SK-N-SH (cell line): Measurements from ENCODE around the gene ZNF23. TPM values are rescaled to one million over a fixed set of nuclear protein-coding genes. Genes with fewer than 3 reads are reported as not detected.

Experiments
- CTCF ChIA-PET: fragments of 300-600, 350-600 bp; formaldehyde crosslinking; extraction: SDS; loops from one replicate; lab custom pipeline; 2021; lab: Yijun Ruan, JAX
- POLR2A ChIA-PET: fragments of 350-600 bp; sonication (Branson Sonifier 250); formaldehyde crosslinking; extraction: SDS; loops from one replicate; lab custom pipeline; 2020; ENCODE audit warnings: antibody characterized with exemption, inconsistent platforms; lab: Yijun Ruan, JAX
- DNase-seq: peaks from one replicate; pipeline ENCODE4 v3.0.0; 2012
- H2AFZ ChIP-seq: fragments of 200-600 bp; sonication (generic); 2 replicates; pipeline ENCODE4 v1.8.1; 2016; ENCODE audit warnings: antibody characterized with exemption, mild to moderate bottlenecking, low read depth
- H3F3A ChIP-seq: fragments of 200-600 bp; sonication (generic); replicated peaks from 2 replicates; pipeline ENCODE3; 2016; ENCODE audit warnings: antibody characterized with exemption, mild to moderate bottlenecking; ENCODE audit not compliant: insufficient read depth
- H3K27ac ChIP-seq, 2 experiments: fragments of 200-500 bp in 1 of 2; fragments of 200-600 bp in 1 of 2; sonication (Bioruptor generic) in 1 of 2; sonication (generic), shearing (Covaris generic) in 1 of 2; 2 replicates each; pipeline versions ENCODE4 v1.5.1 to v1.6.1; 2014 to 2016; ENCODE audit warnings: low read depth in 2 of 2, inconsistent platforms in 1 of 2, low read length in 1 of 2, mild to moderate bottlenecking in 1 of 2, mixed read lengths in 1 of 2
- H3K27me3 ChIP-seq: fragments of 200-600 bp; sonication (generic), shearing (Covaris generic); 2 replicates; pipeline ENCODE4 v1.6.1; 2016; ENCODE audit warnings: mixed run types; ENCODE audit not compliant: insufficient read depth
- H3K36me3 ChIP-seq, 2 experiments: fragments of 200-500 bp in 1 of 2; fragments of 200-600 bp in 1 of 2; sonication (Bioruptor generic) in 1 of 2; sonication (generic) in 1 of 2; replicated peaks in 1 of 2; 2 replicates each; pipeline versions ENCODE3 to v1.5.1; 2014 to 2016; ENCODE audit warnings: low read length in 1 of 2, mild to moderate bottlenecking in 1 of 2; ENCODE audit not compliant: insufficient read depth in 2 of 2, control insufficient read depth in 1 of 2
- H3K4me1 ChIP-seq, 2 experiments: fragments of 200-500 bp in 1 of 2; fragments of 200-600 bp in 1 of 2; sonication (Bioruptor generic) in 1 of 2; sonication (generic), shearing (Covaris generic) in 1 of 2; 2 replicates each; pipeline versions ENCODE4 v1.5.1 to v1.6.1; 2014 to 2016; ENCODE audit warnings: low read depth in 1 of 2, low read length in 1 of 2, mixed run types in 1 of 2; ENCODE audit not compliant: insufficient read depth in 2 of 2, control insufficient read depth in 1 of 2
- H3K4me2 ChIP-seq: fragments of 200-600 bp; sonication (generic), shearing (Covaris generic); 2 replicates; pipeline ENCODE4 v1.6.1; 2017; ENCODE audit warnings: mixed run types
- H3K4me3 ChIP-seq, 2 experiments: fragments of 200-500 bp in 1 of 2; fragments of 200-600 bp in 1 of 2; sonication (Bioruptor generic) in 1 of 2; sonication (generic), shearing (Covaris generic) in 1 of 2; 2 replicates each; pipeline versions ENCODE4 v1.5.1 to v1.8.1; 2014 to 2016; ENCODE audit warnings: low read depth in 2 of 2, inconsistent platforms in 1 of 2, low read length in 1 of 2, mild to moderate bottlenecking in 1 of 2, mixed read lengths in 1 of 2, moderate library complexity in 1 of 2
- H3K79me2 ChIP-seq: fragments of 200-600 bp; sonication (generic); 2 replicates; pipeline ENCODE4 v1.8.1; 2017; ENCODE audit warnings: mild to moderate bottlenecking; ENCODE audit not compliant: insufficient read depth
- H3K9ac ChIP-seq: fragments of 200-600 bp; sonication (generic); 2 replicates; pipeline ENCODE4 v1.6.1; 2017; ENCODE audit warnings: mixed run types
- H3K9me2 ChIP-seq: fragments of 200-600 bp; sonication (generic); 2 replicates; pipeline ENCODE4 v1.6.1; 2017; ENCODE audit warnings: mixed run types
- H3K9me3 ChIP-seq: fragments of 200-600 bp; sonication (generic); 2 replicates; pipeline ENCODE4 v1.6.1; 2017; ENCODE audit warnings: mixed run types, mild to moderate bottlenecking, moderate library complexity
- H4K20me1 ChIP-seq: fragments of 200-600 bp; sonication (generic); 2 replicates; pipeline ENCODE4 v1.6.1; 2017; ENCODE audit warnings: mild to moderate bottlenecking, mixed run types; ENCODE audit not compliant: insufficient read depth
- CHD2 ChIP-seq: fragments of 150-350 bp; IDR thresholded peaks from 2 replicates; pipeline ENCODE4 v1.6.1; 2018; ENCODE audit warnings: low read length; ENCODE audit not compliant: partially characterized antibody
- ELF1 ChIP-seq: IDR thresholded peaks from 2 replicates; pipeline ENCODE4 v1.4.0; 2012
- EP300 ChIP-seq, 2 experiments: IDR thresholded peaks; 2 replicates each; pipeline versions ENCODE4 v1.4.0 to v1.6.1; 2012; ENCODE audit warnings: borderline replicate concordance in 1 of 2, low read depth in 1 of 2, low read length in 1 of 2
- FOSL2 ChIP-seq: IDR thresholded peaks from 2 replicates; pipeline ENCODE4 v1.4.0; 2012; ENCODE audit warnings: low read depth, mild to moderate bottlenecking, moderate library complexity, borderline replicate concordance
- FOXJ3 ChIP-seq: sonication (generic); formaldehyde crosslinking; IDR thresholded peaks from 2 replicates; pipeline ENCODE4 v1.5.1; 2020; ENCODE audit warnings: mild to moderate bottlenecking, missing genetic modification reagents
- FOXM1 ChIP-seq: IDR thresholded peaks from 2 replicates; pipeline ENCODE4 v1.4.0; 2012; ENCODE audit warnings: low read depth, mild to moderate bottlenecking
- GATA2 ChIP-seq: sonication (generic); formaldehyde crosslinking; IDR thresholded peaks from 2 replicates; pipeline ENCODE4 v1.5.0; 2020; ENCODE audit warnings: mild to moderate bottlenecking, missing genetic modification reagents
- JUND ChIP-seq: IDR thresholded peaks from 2 replicates; pipeline ENCODE4 v1.4.0; 2012
- MXI1 ChIP-seq: IDR thresholded peaks from 2 replicates; pipeline ENCODE4 v1.6.1; 2012; ENCODE audit warnings: mild to moderate bottlenecking, low read depth, low read length, improper control_type of control experiment
- NRF1 ChIP-seq: IDR thresholded peaks from 2 replicates; pipeline ENCODE4 v1.6.1; 2012; ENCODE audit warnings: low read depth, mild to moderate bottlenecking, low read length
- SMC3 ChIP-seq: IDR thresholded peaks from 2 replicates; pipeline ENCODE4 v1.6.1; 2012; ENCODE audit warnings: low read depth, low read length, improper control_type of control experiment
- TAF1 ChIP-seq: IDR thresholded peaks from 2 replicates; pipeline ENCODE4 v1.6.1; 2012; ENCODE audit warnings: low read depth, mild to moderate bottlenecking, low read length, moderate library complexity, borderline replicate concordance
- TCF12 ChIP-seq: IDR thresholded peaks from 2 replicates; pipeline ENCODE4 v1.4.0; 2012
- TEAD4 ChIP-seq: IDR thresholded peaks from 2 replicates; pipeline ENCODE4 v1.4.0; 2012; ENCODE audit warnings: mild to moderate bottlenecking, borderline replicate concordance; ENCODE audit not compliant: insufficient read depth
- YY1 ChIP-seq: IDR thresholded peaks from 2 replicates; pipeline ENCODE4 v1.4.0; 2012; ENCODE audit warnings: low read depth, mild to moderate bottlenecking
- WGBS: methylation state at CpG from one replicate; pipeline ENCODE4 v1.1.6; 2017; ENCODE audit warnings: low lambda C conversion rate; 5-methylcytosine and 5-hydroxymethylcytosine counted together
- polyA plus RNA-seq, 3 experiments: library from polyadenylated mRNA; depleted of rRNA; stranded (reverse); fragments of >200 nt; gene quantifications; 2 replicates each; pipeline ENCODE4 v1.2.3, GENCODE V29; 2012
- TF ChIP-seq, protein P1 (sequence below): fragments of 150-350 bp; IDR thresholded peaks from 2 replicates; pipeline ENCODE4 v1.6.1; 2016; ENCODE audit warnings: mild to moderate bottlenecking, low read depth, low read length
- TF ChIP-seq, protein P2 (sequence below): IDR thresholded peaks from 2 replicates; pipeline ENCODE4 v1.4.0; 2012; ENCODE audit warnings: low read depth, borderline replicate concordance
- TF ChIP-seq, protein P3 (sequence below): IDR thresholded peaks from 2 replicates; pipeline ENCODE4 v1.4.0; 2012; ENCODE audit warnings: low read depth, borderline replicate concordance
- TF ChIP-seq, protein P4 (sequence below): fragments of 150-350 bp; IDR thresholded peaks from 2 replicates; pipeline ENCODE4 v1.6.1; 2017; ENCODE audit warnings: antibody characterized with exemption, low read length, low read depth, borderline replicate concordance
- TF ChIP-seq, protein P5 (sequence below): IDR thresholded peaks from 2 replicates; pipeline ENCODE4 v1.4.0; 2012; ENCODE audit warnings: low read depth

ZNF23 gene
- polyA plus RNA-seq, 1 of the 3 experiments (the other 2 are of a cell fraction): 7.3 TPM

DNA sequence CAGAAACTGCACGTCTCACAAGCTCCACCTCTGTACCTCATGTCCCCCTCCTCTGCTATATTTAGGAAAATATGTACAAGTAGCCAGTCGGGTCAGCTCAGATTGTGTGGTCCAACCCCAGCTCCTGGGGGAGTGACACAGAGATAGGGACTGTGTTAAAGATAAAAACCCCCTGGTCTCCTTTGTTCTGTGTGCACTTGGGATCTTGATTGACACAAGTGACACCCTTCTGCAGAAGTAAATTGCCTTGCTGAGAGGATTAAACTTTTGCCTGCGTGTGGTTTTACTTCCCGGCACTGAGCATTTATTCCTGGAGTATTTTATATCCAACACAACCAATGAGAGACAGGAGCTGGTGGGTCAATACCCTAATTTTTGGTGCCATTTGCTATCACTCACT lies 57.7 kb downstream of the ZNF23 start:
- no peaks in the 10 kb centered on the region for H3F3A ChIP-seq
- H3K4me2 ChIP-seq: no peak overlapping the region
- no peak overlapping the region for H2AFZ ChIP-seq
- 56% methylated on average over 4 of the region's 4 CpGs for WGBS
- H3K4me3 ChIP-seq: no peak overlapping the region
- H3K9me2 ChIP-seq: no peaks in the 10 kb centered on the region
- ChIA-PET CTCF (interaction anchor here (1.3 to 2.1 kb wide), 2 partner anchors 8 to 95 kb away, joined by 4 to 18 read pairs; no protein-coding TSS in a partner anchor), POLR2A (no interaction called here)
- no peaks in the 10 kb centered on the region for H3K9me3 ChIP-seq
- DNase-seq: no peak
- H3K4me1 ChIP-seq: no peaks in the 10 kb centered on the region
- no peaks in the 10 kb centered on the region for H4K20me1 ChIP-seq
- peaks cover 13% of the 10 kb centered on the region for H3K27me3 ChIP-seq
- H3K79me2 ChIP-seq: no peaks in the 10 kb centered on the region
- no peak overlapping the region for H3K27ac ChIP-seq
- H3K36me3 ChIP-seq: no peaks in the 10 kb centered on the region
- no peak overlapping the region for H3K9ac ChIP-seq
- no peak for TF ChIP-seq JUND
- TF ChIP-seq TEAD4: no peak
- TF ChIP-seq NRF1: no peak
- TF ChIP-seq, protein P1, sequence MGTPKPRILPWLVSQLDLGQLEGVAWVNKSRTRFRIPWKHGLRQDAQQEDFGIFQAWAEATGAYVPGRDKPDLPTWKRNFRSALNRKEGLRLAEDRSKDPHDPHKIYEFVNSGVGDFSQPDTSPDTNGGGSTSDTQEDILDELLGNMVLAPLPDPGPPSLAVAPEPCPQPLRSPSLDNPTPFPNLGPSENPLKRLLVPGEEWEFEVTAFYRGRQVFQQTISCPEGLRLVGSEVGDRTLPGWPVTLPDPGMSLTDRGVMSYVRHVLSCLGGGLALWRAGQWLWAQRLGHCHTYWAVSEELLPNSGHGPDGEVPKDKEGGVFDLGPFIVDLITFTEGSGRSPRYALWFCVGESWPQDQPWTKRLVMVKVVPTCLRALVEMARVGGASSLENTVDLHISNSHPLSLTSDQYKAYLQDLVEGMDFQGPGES: no peak
- TF ChIP-seq, protein P2, sequence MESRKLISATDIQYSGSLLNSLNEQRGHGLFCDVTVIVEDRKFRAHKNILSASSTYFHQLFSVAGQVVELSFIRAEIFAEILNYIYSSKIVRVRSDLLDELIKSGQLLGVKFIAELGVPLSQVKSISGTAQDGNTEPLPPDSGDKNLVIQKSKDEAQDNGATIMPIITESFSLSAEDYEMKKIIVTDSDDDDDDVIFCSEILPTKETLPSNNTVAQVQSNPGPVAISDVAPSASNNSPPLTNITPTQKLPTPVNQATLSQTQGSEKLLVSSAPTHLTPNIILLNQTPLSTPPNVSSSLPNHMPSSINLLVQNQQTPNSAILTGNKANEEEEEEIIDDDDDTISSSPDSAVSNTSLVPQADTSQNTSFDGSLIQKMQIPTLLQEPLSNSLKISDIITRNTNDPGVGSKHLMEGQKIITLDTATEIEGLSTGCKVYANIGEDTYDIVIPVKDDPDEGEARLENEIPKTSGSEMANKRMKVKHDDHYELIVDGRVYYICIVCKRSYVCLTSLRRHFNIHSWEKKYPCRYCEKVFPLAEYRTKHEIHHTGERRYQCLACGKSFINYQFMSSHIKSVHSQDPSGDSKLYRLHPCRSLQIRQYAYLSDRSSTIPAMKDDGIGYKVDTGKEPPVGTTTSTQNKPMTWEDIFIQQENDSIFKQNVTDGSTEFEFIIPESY: no peak
- TF ChIP-seq, protein P3, sequence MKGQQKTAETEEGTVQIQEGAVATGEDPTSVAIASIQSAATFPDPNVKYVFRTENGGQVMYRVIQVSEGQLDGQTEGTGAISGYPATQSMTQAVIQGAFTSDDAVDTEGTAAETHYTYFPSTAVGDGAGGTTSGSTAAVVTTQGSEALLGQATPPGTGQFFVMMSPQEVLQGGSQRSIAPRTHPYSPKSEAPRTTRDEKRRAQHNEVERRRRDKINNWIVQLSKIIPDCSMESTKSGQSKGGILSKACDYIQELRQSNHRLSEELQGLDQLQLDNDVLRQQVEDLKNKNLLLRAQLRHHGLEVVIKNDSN: no peak
- TF ChIP-seq FOXJ3 (CRISPR knock-in tag): no peak
- TF ChIP-seq FOXM1: no peak
- no peak for TF ChIP-seq EP300 (IDR thresholded peaks at IDR 0.05; ENCODE audit: borderline replicate concordance in 1 of 2, low read depth in 1 of 2, low read length in 1 of 2)
- TF ChIP-seq TAF1: no peak
- TF ChIP-seq, protein P4, sequence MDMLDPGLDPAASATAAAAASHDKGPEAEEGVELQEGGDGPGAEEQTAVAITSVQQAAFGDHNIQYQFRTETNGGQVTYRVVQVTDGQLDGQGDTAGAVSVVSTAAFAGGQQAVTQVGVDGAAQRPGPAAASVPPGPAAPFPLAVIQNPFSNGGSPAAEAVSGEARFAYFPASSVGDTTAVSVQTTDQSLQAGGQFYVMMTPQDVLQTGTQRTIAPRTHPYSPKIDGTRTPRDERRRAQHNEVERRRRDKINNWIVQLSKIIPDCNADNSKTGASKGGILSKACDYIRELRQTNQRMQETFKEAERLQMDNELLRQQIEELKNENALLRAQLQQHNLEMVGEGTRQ: no peak
- TF ChIP-seq MXI1: no peak
- no peak for TF ChIP-seq SMC3
- TF ChIP-seq ELF1: no peak
- TF ChIP-seq YY1: no peak
- no peak for TF ChIP-seq TCF12
- TF ChIP-seq, protein P5, sequence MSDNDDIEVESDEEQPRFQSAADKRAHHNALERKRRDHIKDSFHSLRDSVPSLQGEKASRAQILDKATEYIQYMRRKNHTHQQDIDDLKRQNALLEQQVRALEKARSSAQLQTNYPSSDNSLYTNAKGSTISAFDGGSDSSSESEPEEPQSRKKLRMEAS: no peak
- no peak for TF ChIP-seq CHD2
- TF ChIP-seq FOSL2: no peak
- no peak for TF ChIP-seq GATA2
- TF ChIP-seq, all 33 proteins: peak for 0
